DOHH2 (cell line): ENCODE measurements around the gene DAAM2.

ENCODE experiments used
- H3F3A ChIP-seq: fragments of 200-600 bp; sonication (generic), shearing (Covaris generic); 2 replicates; pipeline ENCODE4 v1.6.0; 2016; ENCODE audit warnings: antibody characterized with exemption, mild to moderate bottlenecking; ENCODE audit not compliant: control insufficient read depth, insufficient read depth
- H3K27ac ChIP-seq: fragments of 200-600 bp; sonication (generic); 2 replicates; pipeline ENCODE4 v1.5.1; 2014; ENCODE audit warnings: low read depth, mild to moderate bottlenecking, low read length, moderate library complexity
- H3K27me3 ChIP-seq: fragments of 200-600 bp; sonication (generic); 2 replicates; pipeline ENCODE4 v1.6.1; 2014; ENCODE audit warnings: mild to moderate bottlenecking, low read length, mixed read lengths; ENCODE audit not compliant: control insufficient read depth
- H3K36me3 ChIP-seq: fragments of 200-600 bp; sonication (generic); 2 replicates; pipeline ENCODE4 v1.6.1; 2014; ENCODE audit warnings: mild to moderate bottlenecking, low read length, moderate library complexity, mixed read lengths; ENCODE audit not compliant: control insufficient read depth
- H3K4me1 ChIP-seq: fragments of 200-600 bp; sonication (generic); 2 replicates; pipeline ENCODE4 v1.6.1; 2014; ENCODE audit warnings: mild to moderate bottlenecking, low read length, mixed read lengths; ENCODE audit not compliant: control insufficient read depth
- H3K4me2 ChIP-seq: fragments of 200-600 bp; sonication (generic); 2 replicates; pipeline ENCODE4 v1.6.0; 2014; ENCODE audit warnings: mild to moderate bottlenecking, low read length, moderate library complexity
- H3K4me3 ChIP-seq: fragments of 200-600 bp; sonication (generic); 2 replicates; pipeline ENCODE4 v1.5.1; 2014; ENCODE audit warnings: mild to moderate bottlenecking, low read length, mixed read lengths
- H3K79me2 ChIP-seq: fragments of 200-600 bp; sonication (generic); 2 replicates; pipeline ENCODE4 v1.6.1; 2014; ENCODE audit warnings: mild to moderate bottlenecking, low read length, mixed read lengths; ENCODE audit not compliant: control insufficient read depth
- H3K9me2 ChIP-seq: fragments of 200-600 bp; sonication (generic); replicated peaks from 2 replicates; pipeline ENCODE4 v1.6.1; 2014; ENCODE audit warnings: mild to moderate bottlenecking, low read length, mixed read lengths; ENCODE audit not compliant: control insufficient read depth
- H3K9me3 ChIP-seq: fragments of 200-600 bp; sonication (generic); 2 replicates; pipeline ENCODE4 v1.6.1; 2014; ENCODE audit warnings: antibody characterized with exemption, low read length, mixed read lengths; ENCODE audit not compliant: control insufficient read depth, insufficient read depth
- H4K20me1 ChIP-seq: fragments of 200-600 bp; sonication (generic); 2 replicates; pipeline ENCODE4 v1.6.0; 2014; ENCODE audit warnings: low read depth, mild to moderate bottlenecking, antibody characterized with exemption, low read length, moderate library complexity; ENCODE audit not compliant: control insufficient read depth, insufficient read depth
- CTCF ChIP-seq: fragments of 200-600 bp; sonication (generic); IDR thresholded peaks from one replicate; pipeline ENCODE4 v1.5.1; 2014; ENCODE audit warnings: antibody characterized with exemption, mild to moderate bottlenecking, low read depth, low read length; ENCODE audit not compliant: poor library complexity, severe bottlenecking
- EZH2phosphoT487 ChIP-seq: fragments of 200-600 bp; sonication (generic); IDR thresholded peaks from 2 replicates; pipeline ENCODE4 v1.6.1; 2017; ENCODE audit warnings: borderline replicate concordance, mild to moderate bottlenecking, antibody characterized with exemption, low read length, moderate library complexity, mixed read lengths

Gene DAAM2

GRCh38 chr6:39936857-39937256, 144.7 kb downstream of the DAAM2 start:
- Histone ChIP-seq H3K9me3 (no peaks in the 10 kb centered on the region), H3K27me3 (no peaks in the 10 kb centered on the region), H3K9me2 (no peaks in the 10 kb centered on the region), H4K20me1 (no peaks in the 10 kb centered on the region), H3K4me3 (no peak overlapping the region), H3K4me1 (no peaks in the 10 kb centered on the region), H3K79me2 (no peaks in the 10 kb centered on the region), H3K27ac (no peak overlapping the region), H3K4me2 (no peak overlapping the region), H3K36me3 (no peaks in the 10 kb centered on the region), H3F3A (no peaks in the 10 kb centered on the region)
- TF ChIP-seq CTCF: no peak
- TF ChIP-seq EZH2phosphoT487: no peak

- no peaks in the 10 kb centered on the region for H3K27me3 ChIP-seq
- TF ChIP-seq EZH2phosphoT487 (no peak), CTCF (no peak)
Measured at GRCh38 chr6:39937686-39938333, 145.6 kb downstream of the DAAM2 start.

GRCh38 chr6:39938773-39939654, 146.8 kb downstream of the DAAM2 start:
- no peaks in the 10 kb centered on the region for H3K9me3 ChIP-seq
- no peaks in the 10 kb centered on the region for H3K4me1 ChIP-seq
- no peaks in the 10 kb centered on the region for H3K9me2 ChIP-seq
- no peaks in the 10 kb centered on the region for H4K20me1 ChIP-seq
- no peak overlapping the region for H3K27ac ChIP-seq
- no peak overlapping the region for H3K4me3 ChIP-seq
- H3K79me2 ChIP-seq: no peaks in the 10 kb centered on the region
- no peak overlapping the region for H3K4me2 ChIP-seq
- no peaks in the 10 kb centered on the region for H3K36me3 ChIP-seq
- no peaks in the 10 kb centered on the region for H3K27me3 ChIP-seq
- no peaks in the 10 kb centered on the region for H3F3A ChIP-seq
- TF ChIP-seq CTCF (no peak), EZH2phosphoT487 (no peak)

More at GRCh38 chr6:39937686-39938333, 145.6 kb downstream of the DAAM2 start:
- Histone ChIP-seq H3K9me3 (no peaks in the 10 kb centered on the region), H3K27ac (no peak overlapping the region), H3K4me3 (no peak overlapping the region), H3K4me1 (no peaks in the 10 kb centered on the region), H3F3A (no peaks in the 10 kb centered on the region), H3K79me2 (no peaks in the 10 kb centered on the region), H4K20me1 (no peaks in the 10 kb centered on the region), H3K9me2 (no peaks in the 10 kb centered on the region), H3K36me3 (no peaks in the 10 kb centered on the region), H3K4me2 (no peak overlapping the region)
